K562 (cell line): ENCODE data around the gene ARHGAP25. TPM values are rescaled to one million over a fixed set of nuclear protein-coding genes. Genes with fewer than 3 reads are reported as not detected.

ENCODE experiments used
- ARID2 ChIP-seq: fragments of 450-650 bp; IDR thresholded peaks from 2 replicates; pipeline ENCODE4 v1.6.1; 2017; ENCODE audit warnings: antibody characterized with exemption, mild to moderate bottlenecking
- CBX3 ChIP-seq, 2 experiments: IDR thresholded peaks; 1 replicate in 1 of 2; 2 replicates in 1 of 2; pipeline ENCODE4 v1.6.1; 2012; ENCODE audit warnings: inconsistent platforms in 2 of 2, low read length in 2 of 2, borderline replicate concordance in 1 of 2, control low read depth in 1 of 2
- CCNT2 ChIP-seq: IDR thresholded peaks from 2 replicates; pipeline ENCODE4 v1.6.1; 2011; ENCODE audit warnings: borderline replicate concordance, low read depth, mild to moderate bottlenecking, moderate library complexity, mixed read lengths, low read length; ENCODE audit not compliant: insufficient read length; ENCODE audit errors: extremely low read depth
- CREB3L1 ChIP-seq: fragments of 450-650 bp; IDR thresholded peaks from 2 replicates; pipeline ENCODE4 v1.6.1; 2014; ENCODE audit warnings: low read depth, mild to moderate bottlenecking, moderate library complexity, borderline replicate concordance
- CREM ChIP-seq: IDR thresholded peaks from 2 replicates; pipeline ENCODE4 v1.6.1; 2014; ENCODE audit warnings: antibody characterized with exemption, low read depth
- DIDO1 ChIP-seq: fragments of 450-650 bp; IDR thresholded peaks from 2 replicates; pipeline ENCODE4 v1.6.1; 2016; ENCODE audit warnings: low read depth, missing biosample characterization, missing genetic modification characterization
- GABPA ChIP-seq: fragments of 200-800 bp; sonication (Bioruptor generic); conservative IDR thresholded peaks from 2 replicates; pipeline ENCODE4 v1.6.1; 2016; ENCODE audit warnings: low read depth, missing genetic modification characterization, missing compliant biosample characterization
- HLTF ChIP-seq: fragments of 450-650 bp; IDR thresholded peaks from 2 replicates; pipeline ENCODE4 v1.6.1; 2016
- ID3 ChIP-seq, 2 experiments: fragments of 250-450 bp in 1 of 2; fragments of 450-650 bp in 1 of 2; sonication (Bioruptor Pico) in 1 of 2; IDR thresholded peaks; 2 replicates each; pipeline versions ENCODE4 v1.6.1 to v1.8.0; 2016 to 2021; ENCODE audit warnings: mild to moderate bottlenecking in 2 of 2, moderate library complexity in 2 of 2, missing compliant biosample characterization in 1 of 2, missing genetic modification characterization in 1 of 2
- MLLT1 ChIP-seq, 2 experiments: fragments of 450-650 bp; IDR thresholded peaks; 2 replicates each; pipeline ENCODE4 v1.6.1; 2016
- MTA2 ChIP-seq: fragments of 450-650 bp; IDR thresholded peaks from 2 replicates; pipeline ENCODE4 v1.6.1; 2016; ENCODE audit warnings: low read depth
- MYC ChIP-seq, 2 experiments: fragments of 250-450 bp in 1 of 2; sonication (Bioruptor Pico) in 1 of 2; IDR thresholded peaks; 2 replicates each; pipeline versions ENCODE4 v1.5.1 to v1.6.1; 2012 to 2021; ENCODE audit warnings: low read depth in 2 of 2, borderline replicate concordance in 1 of 2, improper control_type of control experiment in 1 of 2, low read length in 1 of 2, mild to moderate bottlenecking in 1 of 2, moderate library complexity in 1 of 2
- NRF1 ChIP-seq, 2 experiments: fragments of 450-650 bp; IDR thresholded peaks in 1 of 2; conservative IDR thresholded peaks in 1 of 2; 2 replicates each; pipeline ENCODE4 v1.6.1; 2014; ENCODE audit warnings: mild to moderate bottlenecking in 2 of 2
- PPARD ChIP-seq: fragments of 250-450 bp; sonication (Bioruptor Pico); IDR thresholded peaks from 2 replicates; pipeline ENCODE4 v1.8.0; 2022; ENCODE audit warnings: inconsistent platforms, mild to moderate bottlenecking, moderate library complexity
- SIRT6 ChIP-seq: IDR thresholded peaks from one replicate; pipeline ENCODE4 v1.6.1; 2012; ENCODE audit warnings: low read depth, mild to moderate bottlenecking, control low read depth, inconsistent platforms, low read length, moderate library complexity
- SREBF1 ChIP-seq: fragments of 150-350 bp; IDR thresholded peaks from 2 replicates; pipeline ENCODE4 v1.6.1; 2014; ENCODE audit warnings: antibody characterized with exemption, low read depth, low read length, borderline replicate concordance
- XRCC4 ChIP-seq: IDR thresholded peaks from one replicate; pipeline ENCODE4 v1.6.1; 2011; ENCODE audit not compliant: insufficient read depth, insufficient read length; ENCODE audit errors: extremely low read depth
- ZKSCAN8 ChIP-seq: fragments of 200-800 bp; sonication (Bioruptor generic); IDR thresholded peaks from 2 replicates; pipeline ENCODE4 v1.6.1; 2016; ENCODE audit warnings: missing genetic modification characterization, missing compliant biosample characterization
- ZNF280A ChIP-seq: fragments of 450-650 bp; IDR thresholded peaks from 2 replicates; pipeline ENCODE4 v1.6.1; 2018; ENCODE audit warnings: mild to moderate bottlenecking, low read depth; ENCODE audit not compliant: partially characterized antibody
- ZNF717 ChIP-seq: fragments of 250-450 bp; sonication (Bioruptor Pico); IDR thresholded peaks from 2 replicates; pipeline ENCODE4 v1.5.0; 2021
- polyA plus RNA-seq, 8 experiments: library from polyadenylated mRNA; depleted of rRNA in 4 of 8; stranded (reverse) in 5 of 8; unstranded in 3 of 8; fragments of >200 nt; fragmentation: Nextera tagmentation in 2 of 8; fragmentation: Illumina TruSeq in 1 of 8; extraction: Ambion mirVana in 2 of 8; extraction: Trizol in 1 of 8; gene quantifications; 2 replicates each; pipeline versions ENCODE4 v1.2.1 to v1.2.3, GENCODE V29; 2011 to 2014; ENCODE audit warnings: inconsistent platforms in 1 of 8, missing spikeins in 1 of 8
- total RNA-seq, 7 experiments: library from RNA; depleted of rRNA in 6 of 7; stranded (reverse); fragments of >200 nt in 6 of 7; fragmentation: Illumina TruSeq in 2 of 7; extraction: Trizol in 2 of 7; gene quantifications; 2 replicates each; pipeline versions ENCODE4 v1.2.1 to v1.2.3, GENCODE V29; 2011 to 2021; ENCODE audit warnings: low replicate concordance in 1 of 7

The ARHGAP25 gene
- total and polyA plus RNA-seq, 9 of the 15 experiments (the other 6 are each of a cell fraction or from before 2014, with no cell fraction given) = 4.9 to 14.8 (median 10.7) TPM

GRCh38 chr2:68828887-68829708 lies 94.5 kb downstream of the ARHGAP25 start (continued):
- TF ChIP-seq MLLT1 (IDR thresholded peaks at IDR 0.05) (peak in 1 of 2 experiments; percentile 60; a peak in 1 of 4 replicates), CCNT2 (peak; percentile 46), ARID2 (no peak), MTA2 (no peak), DIDO1 (tag) (peak; percentile 49; the same call in 1 of the 2 replicates), GABPA (tag) (peak; percentile 76), HLTF (no peak), ZNF280A (no peak), SREBF1 (no peak), CREM (peak; percentile 84), MYC (IDR thresholded peaks at IDR 0.05; ENCODE audit: low read depth, low read length) (peak; percentile 71), MYC (CRISPR knock-in tag; IDR thresholded peaks at IDR 0.05; ENCODE audit: borderline replicate concordance, low read depth) (no peak), ZNF717 (no peak), CREB3L1 (peak; percentile 20; the same call in 1 of the 2 replicates), XRCC4 (no peak), NRF1 (conservative IDR thresholded peaks at IDR 0.05 in 1 of 2, IDR thresholded peaks at IDR 0.05 in 1 of 2) (peak; percentile 32 to 46; a peak in 2 of 4 replicates), SIRT6 (no peak), ZKSCAN8 (CRISPR knock-in tag) (peak; percentile 34; the same call in 1 of the 2 replicates), ID3 (CRISPR knock-in tag; IDR thresholded peaks at IDR 0.05) (no peak), ID3 (tag; IDR thresholded peaks at IDR 0.05) (peak; percentile 41; the same call in 1 of the 2 replicates), CBX3 (IDR thresholded peaks at IDR 0.05; ENCODE audit: borderline replicate concordance in 1 of 2, low read length in 2 of 2) (peak in 1 of 2 experiments; percentile 74; a peak in 1 of 3 replicates), PPARD (CRISPR knock-in tag) (no peak)
